Measurements from ENCODE around the gene ACTR8.

ACTR8 gene

GRCh38 chr3:53887446-53887845, 5.5 kb upstream of the ACTR8 start:
- H3K9me2 ChIP-seq (replicated peaks; ENCODE audit: low read depth, low read length) = no peaks in the 10 kb centered on the region
- peaks cover 4% of the 10 kb centered on the region; the same call in 1 of the 2 replicates for H3K36me3 ChIP-seq (ENCODE audit: insufficient read depth, low read length)
- no peak overlapping the region for H2AFZ ChIP-seq (ENCODE audit: low read length)
- peaks cover 7% of the 10 kb centered on the region for H4K20me1 ChIP-seq (ENCODE audit: insufficient read depth, low read length, poor library complexity, severe bottlenecking)
- peaks cover 20% of the 10 kb centered on the region for H3K4me1 ChIP-seq (ENCODE audit: insufficient read depth, low read length, poor library complexity, severe bottlenecking)
- no peak overlapping the region for H3K9ac ChIP-seq (ENCODE audit: low read depth, low read length, poor library complexity, severe bottlenecking)
- H3K27me3 ChIP-seq (ENCODE audit: insufficient read depth, low read length, poor library complexity, severe bottlenecking) = peaks cover 14% of the 10 kb centered on the region
- H3F3A ChIP-seq (ENCODE audit: low read depth) = no peaks in the 10 kb centered on the region
- TF ChIP-seq CTCF (conservative IDR thresholded peaks at IDR 0.05; ENCODE audit: low read length) (no peak), EZH2phosphoT487 (IDR thresholded peaks at IDR 0.05; ENCODE audit: borderline replicate concordance) (no peak)
- peak overlapping the region; percentile 25 for H3K4me2 ChIP-seq (ENCODE audit: low read depth, low read length, poor library complexity, severe bottlenecking)
- H3K9me3 ChIP-seq (ENCODE audit: insufficient read depth, low read depth, low read length) = no peaks in the 10 kb centered on the region
- H3K4me3 ChIP-seq (ENCODE audit: low read length, poor library complexity, severe bottlenecking) = no peak overlapping the region
- peaks cover 13% of the 10 kb centered on the region; the same call in 1 of the 2 replicates for H3K79me2 ChIP-seq (ENCODE audit: insufficient read depth, low read length)

GRCh38 chr3:53885239-53885638, 3.3 kb upstream of the ACTR8 start:
- H3K27me3 ChIP-seq (ENCODE audit: insufficient read depth, low read length, poor library complexity, severe bottlenecking) = peaks cover 13% of the 10 kb centered on the region
- H3K4me1 ChIP-seq (ENCODE audit: insufficient read depth, low read length, poor library complexity, severe bottlenecking) = peaks cover 30% of the 10 kb centered on the region
- no peak overlapping the region for H2AFZ ChIP-seq (ENCODE audit: low read length)
- H3F3A ChIP-seq (ENCODE audit: low read depth) = no peaks in the 10 kb centered on the region
- H3K9me2 ChIP-seq (replicated peaks; ENCODE audit: low read depth, low read length) = no peaks in the 10 kb centered on the region
- H3K79me2 ChIP-seq (ENCODE audit: insufficient read depth, low read length) = peaks cover 14% of the 10 kb centered on the region
- no peaks in the 10 kb centered on the region for H3K9me3 ChIP-seq (ENCODE audit: insufficient read depth, low read depth, low read length)
- H3K4me3 ChIP-seq (ENCODE audit: low read length, poor library complexity, severe bottlenecking) = no peak overlapping the region
- H3K36me3 ChIP-seq (ENCODE audit: insufficient read depth, low read length) = peaks cover 4% of the 10 kb centered on the region; the same call in 1 of the 2 replicates
- H4K20me1 ChIP-seq (ENCODE audit: insufficient read depth, low read length, poor library complexity, severe bottlenecking) = peaks cover 15% of the 10 kb centered on the region
- no peak overlapping the region for H3K9ac ChIP-seq (ENCODE audit: low read depth, low read length, poor library complexity, severe bottlenecking)
- TF ChIP-seq EZH2phosphoT487 (IDR thresholded peaks at IDR 0.05; ENCODE audit: borderline replicate concordance) (no peak), CTCF (conservative IDR thresholded peaks at IDR 0.05; ENCODE audit: low read length) (no peak)
- H3K4me2 ChIP-seq (ENCODE audit: low read depth, low read length, poor library complexity, severe bottlenecking) = no peak overlapping the region

GRCh38 chr3:53884623-53885022, 2.7 kb upstream of the ACTR8 start:
- Histone ChIP-seq H3K4me3 (ENCODE audit: low read length, poor library complexity, severe bottlenecking) (no peak overlapping the region), H3K79me2 (ENCODE audit: insufficient read depth, low read length) (peaks cover 20% of the 10 kb centered on the region), H2AFZ (ENCODE audit: low read length) (no peak overlapping the region), H3K27me3 (ENCODE audit: insufficient read depth, low read length, poor library complexity, severe bottlenecking) (peaks cover 13% of the 10 kb centered on the region), H3K9me3 (ENCODE audit: insufficient read depth, low read depth, low read length) (no peaks in the 10 kb centered on the region), H3K9ac (ENCODE audit: low read depth, low read length, poor library complexity, severe bottlenecking) (no peak overlapping the region), H3K4me2 (ENCODE audit: low read depth, low read length, poor library complexity, severe bottlenecking) (no peak overlapping the region), H4K20me1 (ENCODE audit: insufficient read depth, low read length, poor library complexity, severe bottlenecking) (peaks cover 20% of the 10 kb centered on the region), H3F3A (ENCODE audit: low read depth) (no peaks in the 10 kb centered on the region), H3K9me2 (replicated peaks; ENCODE audit: low read depth, low read length) (no peaks in the 10 kb centered on the region), H3K36me3 (ENCODE audit: insufficient read depth, low read length) (peaks cover 7% of the 10 kb centered on the region; the same call in 1 of the 2 replicates), H3K4me1 (ENCODE audit: insufficient read depth, low read length, poor library complexity, severe bottlenecking) (peaks cover 32% of the 10 kb centered on the region)
- no peak for TF ChIP-seq CTCF (conservative IDR thresholded peaks at IDR 0.05; ENCODE audit: low read length)
- no peak for TF ChIP-seq EZH2phosphoT487 (IDR thresholded peaks at IDR 0.05; ENCODE audit: borderline replicate concordance)
